Measurements from ENCODE around the gene TRAF3IP3. TPM values are rescaled to one million over a fixed set of nuclear protein-coding genes. Genes with fewer than 3 reads are reported as not detected.

Gene TRAF3IP3
- total RNA-seq, 1 donor from 2014 or later, result not detected

- Mint-ChIP-seq H3K36me3 (peaks cover 2% of the 10 kb centered on the region), H3K27ac (no peak overlapping the region), H3K4me1 (no peaks in the 10 kb centered on the region), H3K4me3 (no peak overlapping the region), H3K27me3 (ENCODE audit: insufficient read depth, low read depth) (no peaks in the 10 kb centered on the region), H3K9me3 (no peaks in the 10 kb centered on the region)
- Histone ChIP-seq H4K20me1 (ENCODE audit: low read depth) (no peaks in the 10 kb centered on the region), H3K4me3 (no peak overlapping the region), H3K9me3 (ENCODE audit: low read depth) (no peaks in the 10 kb centered on the region), H2AFZ (replicated peaks) (no peak overlapping the region), H3K27ac (no peak overlapping the region), H3K79me2 (ENCODE audit: low read depth) (no peaks in the 10 kb centered on the region), H3K4me2 (no peak overlapping the region), H3F3A (ENCODE audit: low read depth) (no peaks in the 10 kb centered on the region), H3K4me1 (no peaks in the 10 kb centered on the region), H3K9ac (no peak overlapping the region), H3K36me3 (no peaks in the 10 kb centered on the region), H3K27me3 (peaks cover 11% of the 10 kb centered on the region)
- TF ChIP-seq EZH2phosphoT487 (IDR thresholded peaks at IDR 0.05) (no peak), CTCF (IDR thresholded peaks at IDR 0.05) (no peak), EZH2 (IDR thresholded peaks at IDR 0.05) (no peak)
- DNase-seq (ENCODE audit: low spot score), result no peak
These were observed 21.7 kb downstream of the TRAF3IP3 start for GRCh38 chr1:209777587-209777986.

- Histone ChIP-seq H3K4me2 (no peak overlapping the region), H2AFZ (replicated peaks) (no peak overlapping the region), H3K79me2 (ENCODE audit: low read depth) (no peaks in the 10 kb centered on the region), H3K36me3 (no peaks in the 10 kb centered on the region), H3K27ac (no peak overlapping the region), H3K9ac (no peak overlapping the region), H3K4me3 (no peak overlapping the region), H3K9me3 (ENCODE audit: low read depth) (no peaks in the 10 kb centered on the region), H4K20me1 (ENCODE audit: low read depth) (no peaks in the 10 kb centered on the region), H3K4me1 (no peaks in the 10 kb centered on the region), H3F3A (ENCODE audit: low read depth) (no peaks in the 10 kb centered on the region), H3K27me3 (peaks cover 11% of the 10 kb centered on the region)
- no peak for DNase-seq (ENCODE audit: low spot score)
- Mint-ChIP-seq H3K9me3 (no peaks in the 10 kb centered on the region), H3K4me3 (no peak overlapping the region), H3K27ac (no peak overlapping the region), H3K36me3 (peaks cover 2% of the 10 kb centered on the region), H3K27me3 (ENCODE audit: insufficient read depth, low read depth) (no peaks in the 10 kb centered on the region), H3K4me1 (no peaks in the 10 kb centered on the region)
- no peak for TF ChIP-seq EZH2phosphoT487 (IDR thresholded peaks at IDR 0.05)
- TF ChIP-seq EZH2 (IDR thresholded peaks at IDR 0.05), result no peak
- no peak for TF ChIP-seq CTCF (IDR thresholded peaks at IDR 0.05)
These were observed 22.2 kb downstream of the TRAF3IP3 start for GRCh38 chr1:209778102-209778501.

GRCh38 chr1:209780268-209780667 is 24.4 kb downstream of the TRAF3IP3 start:
- peaks cover 2% of the 10 kb centered on the region for H3K27me3 Mint-ChIP-seq (ENCODE audit: insufficient read depth, low read depth)
- H3K9me3 Mint-ChIP-seq, result no peaks in the 10 kb centered on the region
- no peak overlapping the region for H2AFZ ChIP-seq (replicated peaks)
- H3K4me1 ChIP-seq, result peaks cover 6% of the 10 kb centered on the region
- H3K4me3 ChIP-seq, result no peak overlapping the region
- H3F3A ChIP-seq (ENCODE audit: low read depth), result peaks cover 6% of the 10 kb centered on the region
- H3K9ac ChIP-seq, result no peak overlapping the region
- DNase-seq (ENCODE audit: low spot score), result no peak
- H3K27ac Mint-ChIP-seq, result no peak overlapping the region
- no peaks in the 10 kb centered on the region for H3K9me3 ChIP-seq (ENCODE audit: low read depth)
- no peak overlapping the region for H3K4me2 ChIP-seq
- peaks cover 2% of the 10 kb centered on the region for H3K36me3 Mint-ChIP-seq
- H4K20me1 ChIP-seq (ENCODE audit: low read depth), result no peaks in the 10 kb centered on the region
- H3K27me3 ChIP-seq, result peaks cover 4% of the 10 kb centered on the region
- no peaks in the 10 kb centered on the region for H3K36me3 ChIP-seq
- peaks cover 9% of the 10 kb centered on the region for H3K79me2 ChIP-seq (ENCODE audit: low read depth)
- no peak overlapping the region for H3K27ac ChIP-seq
- no peak overlapping the region for H3K4me3 Mint-ChIP-seq
- TF ChIP-seq CTCF (IDR thresholded peaks at IDR 0.05) (no peak), EZH2 (IDR thresholded peaks at IDR 0.05) (no peak), EZH2phosphoT487 (IDR thresholded peaks at IDR 0.05) (no peak)
- peaks cover 9% of the 10 kb centered on the region for H3K4me1 Mint-ChIP-seq

Data from neural progenitor cell (in vitro differentiated cells).